HG03039 (cell line): ENCODE measurements around the gene BARD1.

ENCODE experiments used
- ATAC-seq: cut with Tn5 transposase; IDR thresholded peaks from one replicate; pipeline ENCODE4 v1.9.1; 2021; ENCODE audit warnings: mild to moderate bottlenecking, moderate library complexity; ENCODE audit not compliant: unreplicated experiment

BARD1 gene

DNA sequence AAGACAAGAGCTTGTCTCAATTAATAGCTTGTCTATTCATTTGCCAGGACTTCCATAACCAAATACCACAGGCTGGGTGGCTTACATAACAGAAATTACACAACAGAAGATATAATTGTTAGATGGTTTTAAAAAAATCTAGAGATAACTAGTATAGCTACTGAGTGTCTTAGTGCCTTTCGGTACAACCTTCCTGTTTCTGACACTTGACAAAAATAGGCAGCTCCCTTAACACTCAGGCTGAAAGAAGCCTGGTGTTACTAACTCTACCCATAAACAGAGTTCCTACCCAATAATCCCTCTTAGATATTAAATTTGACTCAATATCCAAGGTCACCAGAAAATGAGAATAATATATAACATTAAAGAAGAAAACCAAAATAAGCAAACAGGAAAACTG is 129.7 kb downstream of the BARD1 start:
- no peak for ATAC-seq

DNA sequence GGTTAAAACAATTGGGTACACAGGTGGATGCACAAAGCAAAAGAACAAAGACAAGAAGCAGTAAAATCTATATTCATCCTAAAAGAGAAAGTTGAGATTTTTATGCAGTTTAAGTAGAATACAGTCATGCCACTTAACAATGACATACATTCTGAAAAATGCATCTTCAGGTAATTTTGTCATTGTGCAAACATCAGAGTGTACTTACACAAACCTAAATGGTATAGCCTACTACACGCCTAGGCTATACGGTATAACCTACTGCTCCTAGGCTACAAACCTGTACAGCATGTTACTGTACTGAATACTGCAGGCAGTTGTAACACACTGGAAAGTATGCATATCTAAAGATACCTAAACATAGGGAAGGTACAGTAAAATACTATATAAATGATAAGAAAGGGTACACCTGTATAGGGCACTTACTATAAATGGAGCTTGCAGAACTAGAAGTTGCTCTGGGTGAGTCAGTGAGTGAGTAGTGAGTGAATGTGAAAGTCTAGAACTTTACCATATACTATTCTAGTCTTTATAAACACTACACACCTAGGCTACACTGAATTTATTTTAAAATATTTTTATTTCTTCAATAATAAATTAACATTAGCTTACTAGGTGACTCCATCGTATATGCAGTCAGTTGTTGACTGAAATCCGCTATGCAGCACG is 132.9 kb downstream of the BARD1 start:
- peak; percentile 55 for ATAC-seq
